Prostate gland (tissue), 2 donors: ENCODE results near the gene CHMP5. TPM values are rescaled to one million over a fixed set of nuclear protein-coding genes. Genes with fewer than 3 reads are reported as not detected.
A peak's percentile ranks its signal among the peaks of the same experiment; 100 is the strongest.

ENCODE experiments used
- DNase-seq: peaks from one replicate; pipeline ENCODE4 v3.0.0-alpha.2; 2019; ENCODE audit warnings: low spot score
- H3K27ac ChIP-seq, 2 donors: fragments of 200-600 bp; sonication (generic); 2 replicates each; pipeline ENCODE4 v1.5.1; 2017 to 2019
- H3K27me3 ChIP-seq: fragments of 200-600 bp; sonication (generic); replicated peaks from 2 replicates; pipeline ENCODE4 v1.5.1; 2019; ENCODE audit not compliant: insufficient read depth
- H3K36me3 ChIP-seq, 2 donors: fragments of 200-600 bp; sonication (generic); 1 replicate in 1 of 2; 2 replicates in 1 of 2; pipeline versions ENCODE4 v1.5.1 to v1.8.1; 2017 to 2019
- H3K4me1 ChIP-seq: fragments of 200-600 bp; sonication (generic); replicated peaks from 2 replicates; pipeline ENCODE4 v1.5.1; 2019
- H3K4me3 ChIP-seq, 2 donors: fragments of 200-600 bp; sonication (generic); 2 replicates each; pipeline ENCODE4 v1.5.1; 2017 to 2019
- H3K9me3 ChIP-seq: fragments of 200-600 bp; sonication (generic); 2 replicates; pipeline ENCODE4 v1.5.1; 2017
- CTCF ChIP-seq, 4 experiments: fragments of 200-600 bp in 2 of 4; fragments of 450-650 bp in 2 of 4; sonication (generic) in 2 of 4; IDR thresholded peaks; 1 replicate in 3 of 4; 2 replicates in 1 of 4; pipeline ENCODE4 v1.5.1; 2016 to 2019; ENCODE audit warnings: antibody characterized with exemption in 4 of 4, mild to moderate bottlenecking in 2 of 4, moderate library complexity in 2 of 4
- POLR2A ChIP-seq: fragments of 450-650 bp; IDR thresholded peaks from one replicate; pipeline ENCODE4 v1.6.1; 2016; ENCODE audit warnings: antibody characterized with exemption, mild to moderate bottlenecking
- POLR2AphosphoS5 ChIP-seq: sonication (generic); formaldehyde crosslinking; IDR thresholded peaks from one replicate; pipeline ENCODE4 v1.6.1; 2017; ENCODE audit warnings: antibody characterized with exemption
- WGBS: methylation state at CpG from one replicate; pipeline ENCODE4 v1.1.5; 2018; 5-methylcytosine and 5-hydroxymethylcytosine counted together
- intact Hi-C: fragments of 100-400 bp; cut with DNase I; formaldehyde crosslinking; loops from one replicate; pipeline ENCODE4 v1.14.2; 2022
- total RNA-seq, 2 donors: library from RNA; depleted of rRNA; stranded (reverse); fragments of >200 nt; gene quantifications; one replicate each; pipeline ENCODE4 v1.1.0, GENCODE V29; 2016

The CHMP5 gene
- total RNA-seq, 2 donors from 2014 or later = 48.8 to 84.2 TPM

- no peak for DNase-seq
- Histone ChIP-seq H3K4me3 (peak overlapping the region; percentile 72), H3K9me3 (no peaks in the 10 kb centered on the region), H3K27ac (peak overlapping the region; percentile 97), H3K36me3 (peaks cover 0 to 2% of the 10 kb centered on the region in 2 donors), H3K4me1 (peaks cover 3% of the 10 kb centered on the region), H3K27me3 (no peaks in the 10 kb centered on the region)
- intact Hi-C loops = loop anchor here (5.0 kb wide), 2 partner anchors 37 to 177 kb away; no protein-coding TSS in a partner anchor
- under 1% methylated on average over 14 of the region's 14 CpGs for WGBS
- TF ChIP-seq CTCF (IDR thresholded peaks at IDR 0.05) (no peak), POLR2A (no peak), POLR2AphosphoS5 (no peak)
Measured at GRCh38 chr9:33289936-33290246, 25.0 kb downstream of the CHMP5 start.

- Histone ChIP-seq H3K4me3 (peak within 1 kb of the TSS; percentile 72), H3K4me1 (peaks cover 3% of the 10 kb centered on the region), H3K27ac (peak within 1 kb of the TSS; percentile 97), H3K9me3 (no peaks in the 10 kb centered on the region), H3K27me3 (no peaks in the 10 kb centered on the region), H3K36me3 (peaks cover 0 to 7% of the 10 kb centered on the region in 2 donors)
- TF ChIP-seq CTCF (IDR thresholded peaks at IDR 0.05) = peak in 1 of 4 experiments; percentile 33
- TF ChIP-seq POLR2AphosphoS5 = peak; percentile 100
- TF ChIP-seq POLR2A = peak; percentile 92
- intact Hi-C loops = loop anchor here (5.0 kb wide), 1 partner anchor 37 kb away; no protein-coding TSS in a partner anchor
- DNase-seq = peak; percentile 96
- under 1% methylated on average over 59 of the region's 63 CpGs for WGBS
Measured at GRCh38 chr9:33290247-33291030, 25.6 kb downstream of the CHMP5 start, which contains the start of gene NFX1. Gene NFX1 (plus strand): TSS chr9:33290516. CDS start chr9:33290573, 57 bp downstream.

- Histone ChIP-seq H3K36me3 (peaks cover 0 to 12% of the 10 kb centered on the region in 2 donors), H3K4me1 (peaks cover 3% of the 10 kb centered on the region), H3K4me3 (peak overlapping the region; percentile 72), H3K9me3 (no peaks in the 10 kb centered on the region), H3K27me3 (no peaks in the 10 kb centered on the region), H3K27ac (peak overlapping the region; percentile 97)
- TF ChIP-seq CTCF (IDR thresholded peaks at IDR 0.05) = no peak
- no peak for TF ChIP-seq POLR2AphosphoS5
- no peak for TF ChIP-seq POLR2A
- intact Hi-C loops = loop anchor here (5.0 kb wide), 1 partner anchor 36 kb away; no protein-coding TSS in a partner anchor
- 8% methylated on average over 7 of the region's 7 CpGs for WGBS
- no peak for DNase-seq
Measured at GRCh38 chr9:33291031-33291397, 26.2 kb downstream of the CHMP5 start.

- H3K36me3 ChIP-seq = peaks cover 0 to 13% of the 10 kb centered on the region in 2 donors
- no peak for DNase-seq
- H3K9me3 ChIP-seq = no peaks in the 10 kb centered on the region
- H3K27ac ChIP-seq = no peak overlapping the region
- H3K27me3 ChIP-seq = no peaks in the 10 kb centered on the region
- peaks cover 3% of the 10 kb centered on the region for H3K4me1 ChIP-seq
- 88% methylated on average over 5 of the region's 5 CpGs for whole genome bisulfite sequencing
- intact Hi-C loops = loop anchor here (5.0 kb wide), 1 partner anchor 35 kb away; no protein-coding TSS in a partner anchor
- no peak for TF ChIP-seq POLR2AphosphoS5
- TF ChIP-seq CTCF (IDR thresholded peaks at IDR 0.05) = no peak
- TF ChIP-seq POLR2A = no peak
- H3K4me3 ChIP-seq = no peak overlapping the region
Measured at GRCh38 chr9:33291901-33292300, 27.1 kb downstream of the CHMP5 start.
